ENCODE measurements around the gene JUN.

Gene JUN

DNA sequence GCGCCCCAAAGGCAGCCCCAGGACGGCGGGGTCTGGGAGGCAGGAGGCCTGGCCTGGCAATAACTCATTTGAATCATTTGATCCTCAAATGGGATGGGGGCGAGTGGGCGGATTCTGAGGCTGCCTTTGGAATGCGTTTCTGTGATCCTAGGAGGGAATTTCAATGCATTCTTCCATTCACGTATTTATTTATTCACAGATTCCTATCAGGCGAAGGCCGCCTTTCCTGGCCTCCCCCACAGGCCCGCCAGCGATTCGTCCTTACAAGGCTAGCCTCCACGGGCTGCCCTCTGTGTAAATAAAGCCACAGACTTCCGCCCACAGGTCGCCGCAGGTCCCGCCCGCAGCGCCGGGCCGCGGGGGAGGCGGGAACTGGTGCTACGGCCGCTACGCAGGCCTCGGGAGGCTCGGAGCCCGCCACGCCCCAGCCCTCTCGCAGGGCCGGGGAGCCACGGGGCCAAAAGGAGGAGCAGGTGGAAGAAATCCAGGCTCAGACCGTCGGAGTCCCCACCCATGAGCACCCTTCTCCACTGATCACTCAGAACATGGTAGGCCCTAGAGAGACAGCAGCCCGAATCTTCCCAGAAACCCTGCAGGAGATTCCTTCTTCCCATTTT, 31.3 kb upstream of the JUN start:
- TF ChIP-seq, protein P1, sequence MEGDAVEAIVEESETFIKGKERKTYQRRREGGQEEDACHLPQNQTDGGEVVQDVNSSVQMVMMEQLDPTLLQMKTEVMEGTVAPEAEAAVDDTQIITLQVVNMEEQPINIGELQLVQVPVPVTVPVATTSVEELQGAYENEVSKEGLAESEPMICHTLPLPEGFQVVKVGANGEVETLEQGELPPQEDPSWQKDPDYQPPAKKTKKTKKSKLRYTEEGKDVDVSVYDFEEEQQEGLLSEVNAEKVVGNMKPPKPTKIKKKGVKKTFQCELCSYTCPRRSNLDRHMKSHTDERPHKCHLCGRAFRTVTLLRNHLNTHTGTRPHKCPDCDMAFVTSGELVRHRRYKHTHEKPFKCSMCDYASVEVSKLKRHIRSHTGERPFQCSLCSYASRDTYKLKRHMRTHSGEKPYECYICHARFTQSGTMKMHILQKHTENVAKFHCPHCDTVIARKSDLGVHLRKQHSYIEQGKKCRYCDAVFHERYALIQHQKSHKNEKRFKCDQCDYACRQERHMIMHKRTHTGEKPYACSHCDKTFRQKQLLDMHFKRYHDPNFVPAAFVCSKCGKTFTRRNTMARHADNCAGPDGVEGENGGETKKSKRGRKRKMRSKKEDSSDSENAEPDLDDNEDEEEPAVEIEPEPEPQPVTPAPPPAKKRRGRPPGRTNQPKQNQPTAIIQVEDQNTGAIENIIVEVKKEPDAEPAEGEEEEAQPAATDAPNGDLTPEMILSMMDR (conservative IDR thresholded peaks at IDR 0.05; ENCODE audit: low read depth, low read length), result no peak
- peak; percentile 96 for DNase-seq (ENCODE audit: low read depth)
- peak overlapping the region; percentile 59 for H3K4me3 ChIP-seq (ENCODE audit: low read depth, low read length)

DNA sequence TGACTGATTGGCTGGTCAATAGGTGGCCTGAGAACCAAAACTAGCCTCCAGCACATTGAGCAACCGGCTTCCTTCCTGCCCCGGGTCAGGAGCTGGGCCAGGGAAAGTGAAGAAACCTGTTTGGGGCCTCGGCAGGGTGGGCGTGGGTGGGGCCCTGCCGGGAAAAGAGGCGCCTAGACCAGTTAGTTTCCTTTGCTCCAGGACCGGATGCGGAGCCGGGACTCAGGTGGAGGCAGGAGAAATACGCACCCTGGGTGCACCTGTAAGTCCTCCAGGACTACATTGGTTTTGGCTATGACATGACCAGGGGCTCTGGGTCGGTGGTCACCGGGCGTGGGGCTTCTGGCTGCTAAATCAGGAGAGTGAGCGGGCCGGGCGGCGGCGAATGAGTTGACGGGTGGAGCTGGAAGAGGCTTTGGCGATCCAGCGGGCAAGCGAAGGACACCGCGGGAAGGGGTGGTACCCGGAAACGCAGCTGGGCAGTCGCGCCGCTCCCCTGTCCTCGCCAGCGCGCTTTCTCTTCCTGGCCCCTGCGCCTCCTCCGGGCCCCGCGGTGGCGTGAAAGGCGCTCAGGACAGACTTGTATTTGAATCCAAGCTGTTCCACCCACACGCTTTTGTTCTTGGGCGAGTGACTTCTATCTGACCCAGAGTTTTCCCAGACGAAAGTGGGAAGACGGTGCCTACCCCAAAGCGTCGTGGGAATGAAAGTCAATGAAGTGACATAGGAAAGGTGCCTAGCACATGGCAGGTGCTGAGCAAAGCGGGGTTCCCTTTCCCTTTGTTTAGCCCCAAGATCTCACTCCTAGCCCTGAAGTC, 30.6 kb upstream of the JUN start:
- peak overlapping the region; percentile 59 for H3K4me3 ChIP-seq (ENCODE audit: low read depth, low read length)
- TF ChIP-seq, protein P1 (conservative IDR thresholded peaks at IDR 0.05; ENCODE audit: low read depth, low read length), result no peak
- peak; percentile 33 for DNase-seq (ENCODE audit: low read depth)

DNA sequence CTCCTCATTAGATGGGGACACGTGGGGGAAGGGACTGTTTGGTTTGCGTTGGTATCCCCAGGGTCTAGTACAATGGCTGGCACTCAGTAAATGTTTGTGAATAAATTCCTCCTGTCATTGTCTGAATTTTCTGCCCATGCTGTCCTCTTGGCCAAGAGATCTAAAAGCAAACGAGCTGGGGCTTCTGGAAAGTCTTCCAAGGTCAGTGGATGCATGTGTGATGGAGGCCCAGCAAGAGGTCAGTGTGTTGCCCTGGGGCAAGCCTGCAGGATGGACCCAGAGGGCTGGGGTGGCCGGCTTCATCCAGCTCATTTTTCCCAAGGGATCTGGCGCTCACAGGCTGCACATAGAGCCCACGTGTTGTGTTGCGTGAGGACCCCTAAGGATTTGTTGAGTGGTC, 30.0 kb upstream of the JUN start:
- H3K4me3 ChIP-seq (ENCODE audit: low read depth, low read length), result no peak overlapping the region
- TF ChIP-seq, protein P1 (conservative IDR thresholded peaks at IDR 0.05; ENCODE audit: low read depth, low read length), result no peak
- no peak for DNase-seq (ENCODE audit: low read depth)

DNA sequence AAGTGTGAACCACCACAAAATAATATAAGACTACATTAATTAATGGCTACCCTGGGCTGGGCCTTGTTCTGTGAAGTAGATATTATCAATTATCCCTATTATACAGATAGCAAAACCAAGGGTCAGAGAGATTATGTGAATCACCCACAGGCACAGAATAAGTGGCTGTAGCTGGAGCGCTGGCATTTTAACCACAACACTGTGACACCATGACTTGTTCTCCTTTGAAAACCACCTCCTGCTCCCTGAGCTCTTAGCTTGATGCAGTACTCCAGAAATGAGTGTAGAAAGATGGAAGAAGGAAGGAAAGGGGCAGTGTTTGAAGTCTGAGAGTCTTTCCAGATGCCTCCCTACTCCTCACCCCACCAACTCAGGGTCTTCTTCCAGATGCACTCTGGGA, 29.5 kb upstream of the JUN start:
- no peak overlapping the region for H3K4me3 ChIP-seq (ENCODE audit: low read depth, low read length)
- TF ChIP-seq, protein P1 (conservative IDR thresholded peaks at IDR 0.05; ENCODE audit: low read depth, low read length), result no peak
- no peak for DNase-seq (ENCODE audit: low read depth)

DNA sequence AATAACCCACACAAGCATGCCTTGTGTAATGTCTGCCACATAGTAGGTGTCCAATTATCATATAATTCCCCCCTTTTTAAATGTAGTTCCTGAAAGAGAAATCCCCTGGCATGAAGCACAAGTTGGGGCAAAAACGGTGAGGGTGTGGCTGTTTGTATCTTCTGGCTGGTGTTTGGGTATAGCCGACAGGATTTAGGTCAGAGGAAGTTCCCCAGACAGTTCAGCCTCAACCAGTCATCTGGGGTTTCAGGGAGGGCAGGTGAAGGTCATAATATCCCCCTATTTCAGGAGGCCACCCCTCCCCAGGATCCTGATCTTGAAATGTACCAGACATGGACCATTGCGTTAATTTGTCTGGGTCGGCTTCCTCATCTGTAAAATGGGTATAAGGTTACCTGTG, 29.1 kb upstream of the JUN start:
- TF ChIP-seq, protein P1 (conservative IDR thresholded peaks at IDR 0.05; ENCODE audit: low read depth, low read length), result no peak
- no peak overlapping the region for H3K4me3 ChIP-seq (ENCODE audit: low read depth, low read length)
- no peak for DNase-seq (ENCODE audit: low read depth)

DNA sequence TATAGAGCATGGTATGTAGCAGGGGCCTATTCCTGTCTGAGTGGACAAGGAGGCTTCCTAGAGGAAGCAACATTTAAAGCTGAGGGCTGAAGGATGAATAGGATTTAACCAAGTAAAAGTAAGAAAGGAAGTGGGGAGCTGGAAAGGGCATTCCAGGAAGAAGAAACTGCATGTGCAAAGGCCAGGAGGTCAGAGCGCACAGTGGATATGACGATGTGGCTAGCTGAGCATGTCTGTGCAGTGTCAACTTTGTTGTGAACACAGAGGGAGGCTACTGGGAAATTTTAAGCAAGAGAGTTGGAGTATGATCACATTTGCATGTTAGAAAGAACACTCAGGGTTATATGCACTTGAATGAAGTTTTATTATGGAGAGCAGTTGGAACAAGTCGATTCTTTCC, 28.6 kb upstream of the JUN start:
- DNase-seq (ENCODE audit: low read depth), result peak; percentile 29
- TF ChIP-seq, protein P1 (conservative IDR thresholded peaks at IDR 0.05; ENCODE audit: low read depth, low read length), result no peak
- no peak overlapping the region for H3K4me3 ChIP-seq (ENCODE audit: low read depth, low read length)
